Measurements from ENCODE around the gene RBPJ. TPM values are rescaled to one million over a fixed set of nuclear protein-coding genes. Genes with fewer than 3 reads are reported as not detected.
"Not testable (repeated sequence)": the region's sequence is repeated elsewhere in the genome, so short reads cannot be mapped to it uniquely, and the experiment has no call there.

Gene RBPJ
- total RNA-seq, 2 experiments from 2014 or later, result 114 to 118 TPM

GRCh38 chr4:26385690-26386089 lies 64.9 kb downstream of the RBPJ start:
- peaks cover 12% of the 10 kb centered on the region for H3K4me1 Mint-ChIP-seq (ENCODE audit: low read depth)
- H3K36me3 Mint-ChIP-seq (ENCODE audit: low read depth), result peaks cover 28% of the 10 kb centered on the region
- H3K27me3 Mint-ChIP-seq (ENCODE audit: low read depth), result no peaks in the 10 kb centered on the region
- H3K9me3 Mint-ChIP-seq, result no peaks in the 10 kb centered on the region
- H3K27ac Mint-ChIP-seq, result no peak overlapping the region
- intact Hi-C loops (cut with micrococcal nuclease), result no loop called here
- no peak for DNase-seq
- CTCF ChIA-PET, result interaction anchor here (3.4 kb wide), 1 partner anchor 55 kb away, joined by 13 read pairs; no protein-coding TSS in a partner anchor
- no peak overlapping the region for H3K4me3 Mint-ChIP-seq

GRCh38 chr4:26386386-26386785 lies 65.6 kb downstream of the RBPJ start:
- intact Hi-C loops (cut with micrococcal nuclease), result no loop called here
- CTCF ChIA-PET, result interaction anchor here (3.4 kb wide), 1 partner anchor 56 kb away, joined by 13 read pairs; no protein-coding TSS in a partner anchor
- H3K4me1 Mint-ChIP-seq (ENCODE audit: low read depth), result peaks cover 10% of the 10 kb centered on the region
- no peak for DNase-seq
- no peak overlapping the region for H3K4me3 Mint-ChIP-seq
- no peaks in the 10 kb centered on the region for H3K9me3 Mint-ChIP-seq
- no peaks in the 10 kb centered on the region for H3K27me3 Mint-ChIP-seq (ENCODE audit: low read depth)
- H3K27ac Mint-ChIP-seq, result no peak overlapping the region
- peaks cover 30% of the 10 kb centered on the region for H3K36me3 Mint-ChIP-seq (ENCODE audit: low read depth)

GRCh38 chr4:26388671-26389070 lies 67.9 kb downstream of the RBPJ start:
- Mint-ChIP-seq H3K36me3 (ENCODE audit: low read depth) (peaks cover 35% of the 10 kb centered on the region), H3K27ac (no peak overlapping the region), H3K27me3 (ENCODE audit: low read depth) (no peaks in the 10 kb centered on the region), H3K4me1 (ENCODE audit: low read depth) (peaks cover 9% of the 10 kb centered on the region), H3K4me3 (no peak overlapping the region), H3K9me3 (no peaks in the 10 kb centered on the region)
- intact Hi-C loops (cut with micrococcal nuclease), result no loop called here
- CTCF ChIA-PET, result interaction anchor here (0.7 to 3.4 kb wide), 2 partner anchors 58 to 67 kb away, joined by 4 to 13 read pairs; no protein-coding TSS in a partner anchor
- DNase-seq, result no peak

- no peak overlapping the region for H3K4me3 Mint-ChIP-seq
- H3K27ac Mint-ChIP-seq, result no peak overlapping the region
- CTCF ChIA-PET, result interaction anchor here (0.6 to 1.4 kb wide), 4 partner anchors 14 to 174 kb away, joined by 3 to 6 read pairs (median 4); no protein-coding TSS in a partner anchor
- H3K9me3 Mint-ChIP-seq, result no peaks in the 10 kb centered on the region
- intact Hi-C loops (cut with micrococcal nuclease), result no loop called here
- no peaks in the 10 kb centered on the region for H3K27me3 Mint-ChIP-seq (ENCODE audit: low read depth)
- H3K36me3 Mint-ChIP-seq (ENCODE audit: low read depth), result peaks cover 35% of the 10 kb centered on the region
- peaks cover 25% of the 10 kb centered on the region for H3K4me1 Mint-ChIP-seq (ENCODE audit: low read depth)
- DNase-seq, result no peak
These were observed 76.3 kb downstream of the RBPJ start for GRCh38 chr4:26397086-26397485.

- intact Hi-C loops (cut with micrococcal nuclease), result no loop called here
These were observed 79.3 kb downstream of the RBPJ start for GRCh38 chr4:26400132-26400531.

GRCh38 chr4:26402017-26402416 lies 81.2 kb downstream of the RBPJ start:
- CTCF ChIA-PET, result interaction anchor here (1.5 kb wide), 2 partner anchors 8 to 346 kb away, joined by 3 read pairs; no protein-coding TSS in a partner anchor
- H3K27me3 Mint-ChIP-seq (ENCODE audit: low read depth); intact Hi-C loops (cut with micrococcal nuclease); H3K4me3 Mint-ChIP-seq; H3K9me3 Mint-ChIP-seq; DNase-seq; H3K27ac Mint-ChIP-seq: not testable (repeated sequence)
- Mint-ChIP-seq H3K4me1 (ENCODE audit: low read depth) (peaks cover 14% of the 10 kb centered on the region), H3K36me3 (ENCODE audit: low read depth) (peaks cover 37% of the 10 kb centered on the region)

More at GRCh38 chr4:26400132-26400531, 79.3 kb downstream of the RBPJ start:
- no peak overlapping the region for H3K4me3 Mint-ChIP-seq
- DNase-seq, result no peak
- peaks cover 26% of the 10 kb centered on the region for H3K4me1 Mint-ChIP-seq (ENCODE audit: low read depth)
- no peak overlapping the region for H3K27ac Mint-ChIP-seq
- no peaks in the 10 kb centered on the region for H3K27me3 Mint-ChIP-seq (ENCODE audit: low read depth)
- CTCF ChIA-PET, result interaction anchor here (1.0 to 1.4 kb wide), 2 partner anchors 70 to 72 kb away, joined by 3 to 4 read pairs; no protein-coding TSS in a partner anchor
- H3K9me3 Mint-ChIP-seq, result peaks cover 1% of the 10 kb centered on the region
- H3K36me3 Mint-ChIP-seq (ENCODE audit: low read depth), result peaks cover 41% of the 10 kb centered on the region

GRCh38 chr4:26402458-26402857 lies 81.6 kb downstream of the RBPJ start:
- no peak for DNase-seq
- intact Hi-C loops (cut with micrococcal nuclease), result no loop called here
- no peak overlapping the region for H3K4me3 Mint-ChIP-seq
- CTCF ChIA-PET, result interaction anchor here (1.5 kb wide), 2 partner anchors 8 to 347 kb away, joined by 3 read pairs; no protein-coding TSS in a partner anchor
- peaks cover 14% of the 10 kb centered on the region for H3K4me1 Mint-ChIP-seq (ENCODE audit: low read depth)
- H3K36me3 Mint-ChIP-seq (ENCODE audit: low read depth), result peaks cover 40% of the 10 kb centered on the region
- no peak overlapping the region for H3K27ac Mint-ChIP-seq
- H3K9me3 Mint-ChIP-seq, result peaks cover 9% of the 10 kb centered on the region
- H3K27me3 Mint-ChIP-seq (ENCODE audit: low read depth), result no peaks in the 10 kb centered on the region

GRCh38 chr4:26404743-26405206 lies 84.0 kb downstream of the RBPJ start:
- DNase-seq, result no peak
- Mint-ChIP-seq H3K4me1 (ENCODE audit: low read depth) (peaks cover 15% of the 10 kb centered on the region), H3K9me3 (peaks cover 9% of the 10 kb centered on the region), H3K4me3 (no peak overlapping the region), H3K36me3 (ENCODE audit: low read depth) (peaks cover 32% of the 10 kb centered on the region), H3K27me3 (ENCODE audit: low read depth) (no peaks in the 10 kb centered on the region), H3K27ac (no peak overlapping the region)
- CTCF ChIA-PET, result interaction anchor here (1.0 to 1.8 kb wide), 2 partner anchors 11 to 375 kb away, joined by 4 to 7 read pairs; no protein-coding TSS in a partner anchor
- intact Hi-C loops (cut with micrococcal nuclease), result no loop called here

- Mint-ChIP-seq H3K36me3 (ENCODE audit: low read depth) (peaks cover 33% of the 10 kb centered on the region), H3K9me3 (peaks cover 9% of the 10 kb centered on the region), H3K27ac (peak overlapping the region; percentile 83), H3K4me1 (ENCODE audit: low read depth) (peaks cover 15% of the 10 kb centered on the region), H3K4me3 (no peak overlapping the region), H3K27me3 (ENCODE audit: low read depth) (no peaks in the 10 kb centered on the region)
- peak; percentile 17 for DNase-seq
- CTCF ChIA-PET, result interaction anchor here (0.7 to 6.3 kb wide), 4 partner anchors 52 to 418 kb away, joined by 3 to 77 read pairs (median 4); no protein-coding TSS in a partner anchor
- intact Hi-C loops (cut with micrococcal nuclease), result no loop called here
These were observed 85.6 kb downstream of the RBPJ start for GRCh38 chr4:26406346-26406975.

- H3K36me3 Mint-ChIP-seq (ENCODE audit: low read depth), result peaks cover 27% of the 10 kb centered on the region
- DNase-seq, result no peak
- no peak overlapping the region for H3K4me3 Mint-ChIP-seq
- peaks cover 9% of the 10 kb centered on the region for H3K9me3 Mint-ChIP-seq
- H3K27me3 Mint-ChIP-seq (ENCODE audit: low read depth), result no peaks in the 10 kb centered on the region
- H3K27ac Mint-ChIP-seq, result peak overlapping the region; percentile 83
- intact Hi-C loops (cut with micrococcal nuclease), result no loop called here
- peaks cover 10% of the 10 kb centered on the region for H3K4me1 Mint-ChIP-seq (ENCODE audit: low read depth)
- CTCF ChIA-PET, result interaction anchor here (1.2 to 6.3 kb wide), 3 partner anchors 51 to 78 kb away, joined by 3 to 77 read pairs (median 4); no protein-coding TSS in a partner anchor
These were observed 86.7 kb downstream of the RBPJ start for GRCh38 chr4:26407476-26407875.

- no peak overlapping the region for H3K4me3 Mint-ChIP-seq
- no peaks in the 10 kb centered on the region for H3K27me3 Mint-ChIP-seq (ENCODE audit: low read depth)
- peak; percentile 49 for DNase-seq
- peaks cover 5% of the 10 kb centered on the region for H3K4me1 Mint-ChIP-seq (ENCODE audit: low read depth)
- H3K9me3 Mint-ChIP-seq, result peaks cover 8% of the 10 kb centered on the region
- H3K27ac Mint-ChIP-seq, result no peak overlapping the region
- H3K36me3 Mint-ChIP-seq (ENCODE audit: low read depth), result peaks cover 28% of the 10 kb centered on the region
- intact Hi-C loops (cut with micrococcal nuclease), result loop anchor here (1.0 to 5.0 kb wide), 6 partner anchors 80 to 422 kb away; no protein-coding TSS in a partner anchor
- CTCF ChIA-PET, result interaction anchor here (0.6 to 6.3 kb wide), 14 partner anchors 9 to 527 kb away, joined by 3 to 77 read pairs (median 4); no protein-coding TSS in a partner anchor
These were observed 89.8 kb downstream of the RBPJ start for GRCh38 chr4:26410385-26411293.
